GM23248 (cell line): ENCODE data around the gene KAT2B. TPM values are rescaled to one million over a fixed set of nuclear protein-coding genes. Genes with fewer than 3 reads are reported as not detected.

Experiments used
- DNase-seq: peaks from one replicate; pipeline ENCODE4 v3.0.0-alpha.2; 2015
- H2AFZ ChIP-seq: fragments of 200-600 bp; sonication (generic); 2 replicates; pipeline ENCODE4 v1.6.1; 2016; ENCODE audit warnings: antibody characterized with exemption
- H3F3A ChIP-seq: fragments of 200-600 bp; sonication (generic); 2 replicates; pipeline ENCODE4 v1.6.1; 2016; ENCODE audit warnings: mild to moderate bottlenecking, antibody characterized with exemption, mixed run types; ENCODE audit not compliant: insufficient read depth
- H3K27ac ChIP-seq: fragments of 200-600 bp; sonication (generic); 2 replicates; pipeline ENCODE4 v1.5.1; 2016; ENCODE audit warnings: mild to moderate bottlenecking
- H3K27me3 ChIP-seq: fragments of 200-600 bp; sonication (generic); replicated peaks from 2 replicates; pipeline ENCODE4 v1.6.1; 2016; ENCODE audit warnings: mild to moderate bottlenecking; ENCODE audit not compliant: insufficient read depth
- H3K36me3 ChIP-seq: fragments of 200-600 bp; sonication (generic); 2 replicates; pipeline ENCODE4 v1.6.1; 2016; ENCODE audit warnings: low read depth, mild to moderate bottlenecking
- H3K4me1 ChIP-seq: fragments of 200-600 bp; sonication (generic); 2 replicates; pipeline ENCODE4 v1.6.1; 2016; ENCODE audit warnings: mild to moderate bottlenecking; ENCODE audit not compliant: insufficient read depth
- H3K4me2 ChIP-seq: fragments of 200-600 bp; sonication (generic); one replicate; pipeline ENCODE4 v1.6.1; 2016; ENCODE audit warnings: mild to moderate bottlenecking; ENCODE audit not compliant: unreplicated experiment
- H3K4me3 ChIP-seq: fragments of 200-600 bp; sonication (generic); 2 replicates; pipeline ENCODE4 v1.5.1; 2016; ENCODE audit warnings: mild to moderate bottlenecking
- H3K79me2 ChIP-seq: fragments of 200-600 bp; sonication (generic); 2 replicates; pipeline ENCODE4 v1.6.1; 2016; ENCODE audit warnings: mild to moderate bottlenecking; ENCODE audit not compliant: insufficient read depth
- H3K9ac ChIP-seq: fragments of 200-600 bp; sonication (generic); 2 replicates; pipeline ENCODE4 v1.6.1; 2016; ENCODE audit warnings: mild to moderate bottlenecking
- H3K9me2 ChIP-seq: fragments of 200-600 bp; sonication (generic); 2 replicates; pipeline ENCODE4 v1.6.1; 2016; ENCODE audit warnings: mixed run types, mild to moderate bottlenecking, moderate library complexity; ENCODE audit not compliant: insufficient read depth
- H3K9me3 ChIP-seq: fragments of 200-600 bp; sonication (generic); one replicate; pipeline ENCODE4 v1.6.1; 2017; ENCODE audit warnings: low read depth
- H4K20me1 ChIP-seq: fragments of 200-600 bp; sonication (generic); 2 replicates; pipeline ENCODE4 v1.6.0; 2016; ENCODE audit not compliant: insufficient read depth
- EZH2 ChIP-seq: fragments of 200-600 bp; sonication (generic); IDR thresholded peaks from 2 replicates; pipeline ENCODE4 v1.6.1; 2018; ENCODE audit warnings: antibody characterized with exemption, mild to moderate bottlenecking; ENCODE audit not compliant: insufficient read depth, poor library complexity, severe bottlenecking
- EZH2phosphoT487 ChIP-seq: fragments of 200-600 bp; sonication (generic); IDR thresholded peaks from 2 replicates; pipeline ENCODE4 v1.6.1; 2018; ENCODE audit warnings: antibody characterized with exemption, moderate library complexity, mild to moderate bottlenecking, low read depth; ENCODE audit not compliant: insufficient read depth
- WGBS, 2 experiments: methylation state at CpG; one replicate each; pipeline ENCODE4 v1.1.6; 2015 to 2017; ENCODE audit warnings: low lambda C conversion rate in 2 of 2, low coverage in 1 of 2; ENCODE audit errors: missing lambda C conversion rate in 2 of 2; 5-methylcytosine and 5-hydroxymethylcytosine counted together
- in situ Hi-C: fragments of 300-500 bp; cut with MboI; formaldehyde crosslinking; loops from 2 replicates; pipeline ENCODE4 v1.15.0; 2020
- polyA plus RNA-seq: library from polyadenylated mRNA; unstranded; fragments of >200 nt; fragmentation: Nextera tagmentation; extraction: Ambion mirVana; gene quantifications from 2 replicates; pipeline ENCODE4 v1.2.1, GENCODE V29; 2016
- total RNA-seq: library from RNA; depleted of rRNA; stranded (reverse); fragments of >200 nt; shearing (Covaris generic); gene quantifications from 2 replicates; pipeline ENCODE4 v1.2.3, GENCODE V29; 2014

KAT2B gene
- total and polyA plus RNA-seq, 2 experiments from 2014 or later = 1.5 to 13.5 TPM

DNA sequence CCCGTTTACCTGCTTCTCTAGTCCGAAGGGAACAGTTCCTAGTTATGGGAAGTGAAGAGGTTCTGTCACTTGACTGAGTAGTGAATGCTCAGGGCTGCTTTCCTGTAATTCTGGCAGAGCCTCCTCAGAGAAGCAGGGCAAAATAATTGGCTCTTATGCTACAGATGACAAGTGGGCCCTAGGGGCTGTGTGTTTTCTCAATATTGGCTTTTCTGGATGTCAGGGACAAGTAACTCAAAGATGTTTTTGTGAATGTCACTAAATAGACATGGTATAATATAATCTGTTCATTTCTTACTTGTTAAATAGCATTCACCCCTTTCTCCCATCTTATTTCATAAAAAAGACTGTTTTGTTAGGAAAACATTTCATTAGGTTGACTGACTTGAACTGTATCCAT is 105.6 kb downstream of the KAT2B start:
- Histone ChIP-seq H3K9ac (no peak overlapping the region), H3K4me3 (no peak overlapping the region), H3K27me3 (no peaks in the 10 kb centered on the region), H3K36me3 (no peaks in the 10 kb centered on the region), H3F3A (no peaks in the 10 kb centered on the region), H3K27ac (no peak overlapping the region), H3K9me3 (no peaks in the 10 kb centered on the region), H3K4me1 (no peaks in the 10 kb centered on the region), H4K20me1 (no peaks in the 10 kb centered on the region), H3K4me2 (no peak overlapping the region), H2AFZ (no peak overlapping the region), H3K9me2 (no peaks in the 10 kb centered on the region), H3K79me2 (no peaks in the 10 kb centered on the region)
- no peak for TF ChIP-seq EZH2
- TF ChIP-seq EZH2phosphoT487 = no peak
- in situ Hi-C loops = no loop called here
- no peak for DNase-seq
- 92 to 95% methylated on average over 2 of the region's 2 CpGs for whole genome bisulfite sequencing, 2 experiments

DNA sequence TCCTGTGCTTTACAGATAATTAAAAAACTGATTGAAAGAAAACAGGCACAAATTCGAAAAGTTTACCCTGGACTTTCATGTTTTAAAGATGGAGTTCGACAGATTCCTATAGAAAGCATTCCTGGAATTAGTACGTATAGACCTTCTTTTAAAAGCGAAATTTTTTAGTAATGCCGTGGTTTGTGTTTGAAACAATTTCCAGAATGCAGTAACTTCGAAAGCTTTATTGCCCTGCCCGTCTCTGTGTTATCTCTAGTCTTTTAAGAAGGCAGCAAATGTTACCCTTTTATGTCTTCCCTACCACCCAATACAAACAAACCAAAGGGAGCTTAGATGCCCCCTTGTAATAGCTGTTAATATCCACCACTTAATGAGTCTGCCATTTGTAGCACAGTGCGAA is 106.1 kb downstream of the KAT2B start:
- TF ChIP-seq EZH2 = no peak
- TF ChIP-seq EZH2phosphoT487 = no peak
- Histone ChIP-seq H3K4me3 (no peak overlapping the region), H3K9ac (no peak overlapping the region), H3K9me2 (no peaks in the 10 kb centered on the region), H3K27me3 (no peaks in the 10 kb centered on the region), H3K36me3 (no peaks in the 10 kb centered on the region), H2AFZ (no peak overlapping the region), H3K79me2 (no peaks in the 10 kb centered on the region), H3K4me1 (no peaks in the 10 kb centered on the region), H3K4me2 (no peak overlapping the region), H3K9me3 (no peaks in the 10 kb centered on the region), H3F3A (no peaks in the 10 kb centered on the region), H4K20me1 (no peaks in the 10 kb centered on the region), H3K27ac (no peak overlapping the region)
- DNase-seq = no peak
- in situ Hi-C loops = no loop called here
- 96 to 97% methylated on average over 8 of the region's 8 CpGs for WGBS, 2 experiments

DNA sequence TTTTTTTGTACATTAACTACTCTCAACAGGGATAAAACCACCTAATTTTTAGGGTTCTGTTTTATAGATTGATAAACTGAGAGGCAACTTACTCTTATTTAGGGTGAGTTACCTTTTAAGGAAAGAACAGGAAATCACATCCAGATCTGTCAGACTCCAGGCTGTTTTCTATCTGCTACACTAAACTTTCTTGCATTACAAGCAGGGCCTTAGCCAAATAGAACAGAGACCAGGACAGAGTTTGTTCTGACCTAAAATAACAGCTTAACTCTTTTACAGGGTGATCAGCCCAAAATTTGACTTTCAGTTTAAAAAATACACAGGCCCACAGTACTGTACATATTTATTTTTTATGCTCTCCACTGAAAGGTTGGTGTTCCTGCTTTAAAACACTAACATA is 107.1 kb downstream of the KAT2B start:
- no peak overlapping the region for H3K9ac ChIP-seq
- H3F3A ChIP-seq = no peaks in the 10 kb centered on the region
- no peak overlapping the region for H3K4me2 ChIP-seq
- no peaks in the 10 kb centered on the region for H3K79me2 ChIP-seq
- H3K4me1 ChIP-seq = no peaks in the 10 kb centered on the region
- in situ Hi-C loops = no loop called here
- no peak for DNase-seq
- no peaks in the 10 kb centered on the region for H3K36me3 ChIP-seq
- no peak overlapping the region for H3K4me3 ChIP-seq
- TF ChIP-seq EZH2 = no peak
- no peak for TF ChIP-seq EZH2phosphoT487
- no peaks in the 10 kb centered on the region for H3K9me2 ChIP-seq
- no peaks in the 10 kb centered on the region for H4K20me1 ChIP-seq
- H3K9me3 ChIP-seq = no peaks in the 10 kb centered on the region
- no peaks in the 10 kb centered on the region for H3K27me3 ChIP-seq
- no peak overlapping the region for H3K27ac ChIP-seq
- H2AFZ ChIP-seq = no peak overlapping the region

DNA sequence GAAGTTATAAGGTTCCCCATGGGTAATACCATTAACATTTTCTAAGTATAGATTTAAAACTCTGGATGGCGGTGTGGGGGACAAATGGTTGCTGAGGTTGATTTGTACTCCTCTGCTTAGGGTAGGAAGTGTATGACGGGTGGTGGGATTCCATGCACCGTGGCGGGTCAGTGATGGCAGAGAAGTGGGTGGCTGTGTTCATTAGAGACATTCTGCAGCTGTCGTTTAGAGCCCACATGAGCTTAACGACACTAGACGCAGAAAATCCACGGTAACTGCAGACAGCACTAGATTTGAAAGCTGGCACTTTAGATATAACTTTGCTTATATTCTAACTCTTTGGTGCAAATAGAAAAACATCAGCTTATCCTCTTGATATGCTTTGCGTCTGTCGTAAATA is 108.2 kb downstream of the KAT2B start:
- in situ Hi-C loops = no loop called here
- no peaks in the 10 kb centered on the region for H3K36me3 ChIP-seq
- no peak overlapping the region for H3K27ac ChIP-seq
- H3K9me2 ChIP-seq = no peaks in the 10 kb centered on the region
- no peaks in the 10 kb centered on the region for H3K4me1 ChIP-seq
- H3K4me2 ChIP-seq = no peak overlapping the region
- WGBS, 2 experiments = 96 to 98% methylated on average over 10 of the region's 10 CpGs
- H3K27me3 ChIP-seq = no peaks in the 10 kb centered on the region
- H4K20me1 ChIP-seq = no peaks in the 10 kb centered on the region
- no peaks in the 10 kb centered on the region for H3F3A ChIP-seq
- no peak for DNase-seq
- H3K9me3 ChIP-seq = no peaks in the 10 kb centered on the region
- H3K4me3 ChIP-seq = no peak overlapping the region
- no peak overlapping the region for H3K9ac ChIP-seq
- no peak overlapping the region for H2AFZ ChIP-seq
- H3K79me2 ChIP-seq = no peaks in the 10 kb centered on the region
- TF ChIP-seq EZH2 = no peak
- TF ChIP-seq EZH2phosphoT487 = no peak

DNA sequence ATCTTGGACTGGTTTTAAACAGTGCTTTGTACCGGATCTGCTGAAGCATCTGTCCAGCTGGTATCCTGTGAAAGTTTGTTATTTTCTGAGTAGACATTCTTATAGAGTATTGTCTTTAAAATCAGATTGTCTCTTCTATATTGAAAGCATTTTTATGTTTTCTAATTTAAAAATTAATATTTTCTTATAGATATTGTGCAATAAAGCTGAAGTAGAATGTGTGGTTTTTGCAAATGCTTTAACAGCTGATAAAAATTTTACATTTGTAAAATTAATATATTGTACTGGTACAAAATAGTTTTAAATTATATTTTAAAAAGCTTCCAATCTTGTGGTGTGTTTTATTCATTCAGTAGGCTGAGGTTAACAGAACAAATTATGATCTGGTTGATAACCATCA is 113.8 kb downstream of the KAT2B start:
- Histone ChIP-seq H3K4me3 (no peak overlapping the region), H3K9me3 (no peaks in the 10 kb centered on the region), H3F3A (no peaks in the 10 kb centered on the region), H3K9me2 (no peaks in the 10 kb centered on the region), H3K36me3 (no peaks in the 10 kb centered on the region), H3K9ac (no peak overlapping the region), H3K4me2 (no peak overlapping the region), H3K27ac (no peak overlapping the region), H3K79me2 (no peaks in the 10 kb centered on the region), H3K4me1 (no peaks in the 10 kb centered on the region), H4K20me1 (no peaks in the 10 kb centered on the region), H3K27me3 (no peaks in the 10 kb centered on the region), H2AFZ (no peak overlapping the region)
- TF ChIP-seq EZH2phosphoT487 (no peak), EZH2 (no peak)
- 61 to 62% methylated on average over 1 of the region's 1 CpG for WGBS, 2 experiments
- DNase-seq = no peak
- in situ Hi-C loops = no loop called here
